ENCODE results near the gene SORCS1.

Gene SORCS1

DNA sequence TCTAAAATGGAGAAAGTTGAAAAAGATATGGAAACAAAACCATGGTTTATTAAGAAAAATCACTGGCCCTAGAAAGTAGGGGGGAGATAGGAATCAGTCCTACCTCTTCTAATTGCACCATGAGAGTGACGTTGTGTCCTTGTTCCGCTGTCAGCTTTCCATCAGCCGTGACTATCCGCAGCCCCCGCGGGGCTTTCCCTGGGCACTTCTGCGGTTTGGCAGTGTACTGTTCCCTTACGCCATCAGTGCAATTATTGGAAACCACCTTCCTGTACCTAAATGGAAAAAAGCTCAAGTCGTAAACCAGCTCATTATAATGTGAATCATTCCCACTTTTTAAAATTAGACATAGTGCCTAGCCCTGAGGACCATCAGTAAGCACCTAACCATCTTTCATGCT is 512.2 kb downstream of the SORCS1 start:
- TF ChIP-seq, protein P1, sequence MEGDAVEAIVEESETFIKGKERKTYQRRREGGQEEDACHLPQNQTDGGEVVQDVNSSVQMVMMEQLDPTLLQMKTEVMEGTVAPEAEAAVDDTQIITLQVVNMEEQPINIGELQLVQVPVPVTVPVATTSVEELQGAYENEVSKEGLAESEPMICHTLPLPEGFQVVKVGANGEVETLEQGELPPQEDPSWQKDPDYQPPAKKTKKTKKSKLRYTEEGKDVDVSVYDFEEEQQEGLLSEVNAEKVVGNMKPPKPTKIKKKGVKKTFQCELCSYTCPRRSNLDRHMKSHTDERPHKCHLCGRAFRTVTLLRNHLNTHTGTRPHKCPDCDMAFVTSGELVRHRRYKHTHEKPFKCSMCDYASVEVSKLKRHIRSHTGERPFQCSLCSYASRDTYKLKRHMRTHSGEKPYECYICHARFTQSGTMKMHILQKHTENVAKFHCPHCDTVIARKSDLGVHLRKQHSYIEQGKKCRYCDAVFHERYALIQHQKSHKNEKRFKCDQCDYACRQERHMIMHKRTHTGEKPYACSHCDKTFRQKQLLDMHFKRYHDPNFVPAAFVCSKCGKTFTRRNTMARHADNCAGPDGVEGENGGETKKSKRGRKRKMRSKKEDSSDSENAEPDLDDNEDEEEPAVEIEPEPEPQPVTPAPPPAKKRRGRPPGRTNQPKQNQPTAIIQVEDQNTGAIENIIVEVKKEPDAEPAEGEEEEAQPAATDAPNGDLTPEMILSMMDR (conservative IDR thresholded peaks at IDR 0.05; ENCODE audit: low read depth, low read length), result no peak
- no peak overlapping the region for H3K4me3 ChIP-seq (ENCODE audit: low read length)
- DNase-seq (ENCODE audit: low read depth), result no peak

DNA sequence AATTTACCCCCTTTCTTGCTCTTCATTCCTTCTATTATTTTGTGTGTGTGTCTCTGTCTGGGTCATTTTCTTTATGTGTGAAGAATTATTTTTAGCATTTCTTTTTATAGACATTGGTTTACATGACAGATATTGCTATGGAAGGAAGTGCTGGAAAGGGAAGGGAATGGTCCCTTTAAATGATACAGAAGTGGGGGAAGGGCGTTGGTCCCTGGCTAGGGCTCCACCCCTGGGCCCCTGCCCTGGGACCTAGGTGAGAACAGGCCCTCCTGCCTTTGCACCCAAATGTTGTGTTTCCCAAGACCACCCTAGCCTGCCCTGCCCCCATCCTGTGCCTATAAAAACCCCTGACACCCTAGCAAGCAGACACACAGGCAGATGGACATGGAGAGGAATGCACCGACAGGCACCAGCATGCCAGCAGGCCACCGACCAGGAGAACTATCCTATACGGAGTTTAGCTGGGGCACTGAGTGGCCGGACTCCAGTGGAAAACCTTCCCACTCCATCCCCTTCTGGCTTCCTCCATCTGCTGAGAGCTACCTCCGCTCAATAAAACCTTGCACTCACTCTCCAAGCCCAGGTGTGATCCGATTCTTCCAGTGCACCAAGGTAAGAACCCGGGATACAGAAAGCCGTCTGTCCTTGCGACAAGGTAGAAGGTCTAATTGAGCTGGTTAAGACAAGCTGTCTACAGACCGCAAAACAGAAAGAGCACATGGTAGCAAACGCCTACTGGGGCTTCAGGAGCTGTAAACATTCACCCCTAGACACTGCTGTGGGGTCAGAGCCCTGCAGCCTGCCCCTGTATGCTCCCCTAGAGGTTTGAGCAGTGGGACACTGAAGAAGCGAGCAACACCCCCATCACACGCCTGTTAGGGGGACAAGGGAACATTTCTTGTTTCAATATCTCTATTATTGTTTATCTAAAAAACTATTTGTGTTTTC is 515.7 kb downstream of the SORCS1 start:
- H3K4me3 ChIP-seq (ENCODE audit: low read length), result no peak overlapping the region
- no peak for DNase-seq (ENCODE audit: low read depth)
- TF ChIP-seq, protein P1 (conservative IDR thresholded peaks at IDR 0.05; ENCODE audit: low read depth, low read length), result no peak

DNA sequence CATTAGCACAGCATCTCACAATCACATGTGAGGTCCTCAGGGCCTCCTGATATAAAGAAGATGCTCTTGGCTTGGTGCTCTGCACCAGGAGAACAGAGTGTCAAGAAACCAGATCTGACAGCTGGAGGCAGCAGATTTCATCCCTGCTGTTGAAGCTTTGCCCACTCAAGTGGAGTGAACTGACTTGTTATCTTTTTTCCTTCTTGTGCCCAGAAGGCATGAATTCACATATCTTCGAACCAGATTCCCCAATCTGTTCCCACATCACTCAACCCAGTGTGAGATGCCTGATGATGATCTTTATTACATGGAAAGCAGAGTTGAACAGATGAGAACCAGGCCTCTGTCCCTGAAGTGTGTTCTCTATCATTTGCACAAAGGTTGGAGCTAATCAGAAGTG is 521.0 kb downstream of the SORCS1 start:
- no peak for DNase-seq (ENCODE audit: low read depth)
- no peak overlapping the region for H3K4me3 ChIP-seq (ENCODE audit: low read length)
- TF ChIP-seq, protein P1 (conservative IDR thresholded peaks at IDR 0.05; ENCODE audit: low read depth, low read length), result no peak

DNA sequence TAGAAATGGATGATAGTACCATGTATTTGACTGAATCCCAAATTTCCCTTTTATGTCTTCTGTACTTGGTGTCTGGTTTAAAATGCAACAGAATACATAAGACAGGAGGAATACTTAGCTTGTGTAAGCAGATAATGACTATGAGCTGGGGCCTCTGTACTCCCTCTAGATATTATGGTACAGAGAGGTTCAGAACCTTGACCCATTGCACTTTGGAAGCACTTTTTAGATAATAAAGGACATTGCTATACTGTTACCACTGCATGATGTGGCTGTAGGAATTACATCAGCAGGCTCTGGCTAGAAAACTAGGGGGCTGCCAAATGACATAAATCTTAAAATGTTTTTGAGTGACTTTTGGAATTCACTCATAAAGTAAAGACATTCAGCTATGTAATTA is 526.6 kb downstream of the SORCS1 start:
- DNase-seq (ENCODE audit: low read depth), result no peak
- TF ChIP-seq, protein P1 (conservative IDR thresholded peaks at IDR 0.05; ENCODE audit: low read depth, low read length), result no peak
- H3K4me3 ChIP-seq (ENCODE audit: low read length), result no peak overlapping the region

DNA sequence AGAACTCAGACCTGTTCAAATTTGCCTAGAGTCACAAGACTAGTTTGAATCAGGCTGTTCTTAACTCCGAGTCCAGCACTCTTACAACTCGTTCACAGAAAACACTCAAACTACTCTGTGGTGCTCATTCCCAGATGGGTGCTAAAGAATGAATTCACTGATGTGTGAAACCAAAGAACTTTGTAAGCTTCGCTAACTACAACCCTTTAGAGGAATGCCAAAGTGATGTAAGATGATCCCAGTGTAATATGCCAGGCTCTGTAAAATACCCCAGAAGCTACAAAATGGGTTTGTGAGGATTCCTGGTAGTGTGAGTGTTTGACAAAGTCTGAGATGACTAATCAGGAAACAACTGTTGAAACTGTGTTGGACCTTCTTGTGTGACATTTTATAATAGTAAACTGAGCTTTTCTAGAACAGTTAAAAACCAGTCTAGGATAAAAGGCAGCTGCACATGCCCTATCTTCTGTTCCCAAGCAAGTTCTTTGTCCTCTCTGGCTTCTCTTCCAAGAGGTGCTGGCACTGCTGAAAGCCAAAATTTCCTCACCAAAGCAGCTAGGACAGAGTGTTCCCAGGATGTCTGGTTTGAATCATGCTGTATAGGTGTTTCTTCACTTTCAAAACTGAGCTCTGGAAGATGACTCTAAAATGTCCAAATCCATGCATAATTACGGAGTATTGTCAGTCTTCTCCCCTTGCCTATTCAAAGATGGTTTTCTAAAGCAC is 527.6 kb downstream of the SORCS1 start:
- TF ChIP-seq, protein P1 (conservative IDR thresholded peaks at IDR 0.05; ENCODE audit: low read depth, low read length), result no peak
- no peak for DNase-seq (ENCODE audit: low read depth)
- no peak overlapping the region for H3K4me3 ChIP-seq (ENCODE audit: low read length)

DNA sequence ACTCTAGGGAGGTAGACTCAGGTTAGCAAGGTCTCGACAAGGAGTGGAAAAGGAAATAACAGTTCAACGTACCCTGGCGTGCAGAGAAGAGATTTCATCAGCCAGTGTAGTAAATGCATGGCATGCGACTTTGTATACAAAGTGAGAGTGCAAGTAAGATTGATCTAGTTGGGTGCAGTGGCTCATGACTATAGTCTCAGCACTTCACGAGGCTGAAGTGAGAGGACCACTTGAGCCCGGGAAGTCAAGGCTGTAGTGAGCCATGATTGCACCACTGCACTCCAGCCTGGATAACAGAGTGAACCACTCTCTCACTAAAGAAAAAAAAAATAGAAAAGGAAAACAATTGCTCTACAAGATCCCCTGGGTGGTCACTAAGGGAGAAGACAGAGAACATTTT is 528.6 kb downstream of the SORCS1 start:
- H3K4me3 ChIP-seq (ENCODE audit: low read length), result no peak overlapping the region
- TF ChIP-seq, protein P1 (conservative IDR thresholded peaks at IDR 0.05; ENCODE audit: low read depth, low read length), result no peak
- no peak for DNase-seq (ENCODE audit: low read depth)

Measured in retinal pigment epithelial cell (primary cell).